ENCODE measurements around the gene HTRA1. TPM values are rescaled to one million over a fixed set of nuclear protein-coding genes. Genes with fewer than 3 reads are reported as not detected.

Gene HTRA1
- total RNA-seq = 100 to 1,000 TPM; 261 to 386 TPM
- polyA plus RNA-seq = 100 to 1,000 TPM; 324 to 465 TPM
- long read RNA-seq, donor 1, transcript HTRA1-201 (9 exons, 2,120 nt) = minor isoform, 15 of 85 reads
- long read RNA-seq, donor 1, transcript HTRA1-202 (6 exons, 1,214 nt) = major isoform, 36 of 85 reads
- long read RNA-seq, donor 1, partial matches to known transcripts = 29 of 85 reads
- long read RNA-seq, donor 1, other reads (novel, unspliced or antisense) = 5 of 85 reads
- long read RNA-seq, donor 2, transcript HTRA1-201 (9 exons, 2,120 nt) = major isoform, 234 of 286 reads
- long read RNA-seq, donor 2, transcript HTRA1-202 (6 exons, 1,214 nt) = minor isoform, 29 of 286 reads
- long read RNA-seq, donor 2, partial matches to known transcripts = 14 of 286 reads
- long read RNA-seq, donor 2, other reads (novel, unspliced or antisense) = 9 of 286 reads

DNA sequence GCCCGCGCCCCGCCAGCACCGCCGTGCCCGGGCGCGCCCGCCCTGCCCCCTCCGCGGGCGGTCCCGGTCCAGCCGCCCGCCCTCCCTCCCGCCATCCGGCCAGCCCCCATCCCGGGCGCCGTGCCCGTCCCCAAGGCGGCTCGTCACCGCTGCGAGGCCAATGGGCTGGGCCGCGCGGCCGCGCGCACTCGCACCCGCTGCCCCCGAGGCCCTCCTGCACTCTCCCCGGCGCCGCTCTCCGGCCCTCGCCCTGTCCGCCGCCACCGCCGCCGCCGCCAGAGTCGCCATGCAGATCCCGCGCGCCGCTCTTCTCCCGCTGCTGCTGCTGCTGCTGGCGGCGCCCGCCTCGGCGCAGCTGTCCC is at the start of gene HTRA1:
Gene HTRA1 (plus strand): TSS at position 187 of the 362 bp plus-strand sequence. CDS start 100 bp downstream, at position 287.
- H3K4me1 ChIP-seq (ENCODE audit: control insufficient read depth in 1 of 2, insufficient read depth in 2 of 2, low read length in 2 of 2) = peaks cover 1 to 3% of the 10 kb centered on the region in 2 donors
- no peaks in the 10 kb centered on the region for H3K36me3 ChIP-seq (ENCODE audit: control insufficient read depth in 1 of 2, insufficient read depth in 2 of 2, low read length in 1 of 2)
- WGBS, 2 donors = 0% methylated on average over 48 to 56 of the region's 56 CpGs
- H3K27me3 ChIP-seq (ENCODE audit: control insufficient read depth in 1 of 2, insufficient read depth in 2 of 2, low read length in 1 of 2) = no peaks in the 10 kb centered on the region
- ATAC-seq (ENCODE audit: low FRiP score) = peak; percentile 81
- DNase-seq = peak; percentile 91 to 94
- no peaks in the 10 kb centered on the region for H3K9me3 ChIP-seq (ENCODE audit: control insufficient read depth, low read length)
- intact Hi-C loops (cut with DNase I) = loop anchor here (2.0 to 5.0 kb wide), 2 partner anchors 41 to 43 kb away; no protein-coding TSS in a partner anchor
- peak within 1 kb of the TSS; percentile 45 to 95 for H3K27ac ChIP-seq (ENCODE audit: low read depth in 1 of 2, low read length in 2 of 2)
- H3K4me3 ChIP-seq (ENCODE audit: low read length in 2 of 2) = peak within 1 kb of the TSS; percentile 88 to 94

DNA sequence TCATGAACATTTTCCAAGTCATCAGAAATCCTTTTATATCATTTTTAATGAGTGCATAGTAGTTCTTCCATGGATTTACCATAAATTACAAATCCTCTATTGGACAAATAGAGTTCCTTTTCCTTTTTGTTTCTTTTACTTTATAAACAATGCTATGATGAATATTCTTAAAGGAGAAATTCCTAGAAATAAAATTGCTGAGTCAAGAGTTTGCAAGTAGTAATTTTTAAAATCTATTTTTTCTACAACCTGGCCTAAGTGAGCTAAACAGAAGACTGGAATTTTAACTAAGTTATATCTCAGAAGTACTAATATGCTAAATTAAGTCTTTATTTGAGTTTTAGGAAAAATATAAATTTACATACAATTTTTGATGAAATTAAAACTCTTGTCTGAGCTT is 48.0 kb upstream of the HTRA1 start:
- DNase-seq (no peak), ATAC-seq (ENCODE audit: low FRiP score) (no peak)
- Histone ChIP-seq H3K9me3 (ENCODE audit: control insufficient read depth, low read length) (no peaks in the 10 kb centered on the region), H3K4me1 (ENCODE audit: control insufficient read depth in 1 of 2, insufficient read depth in 2 of 2, low read length in 2 of 2) (no peaks in the 10 kb centered on the region), H3K36me3 (ENCODE audit: control insufficient read depth in 1 of 2, insufficient read depth in 2 of 2, low read length in 1 of 2) (peaks cover 0 to 2% of the 10 kb centered on the region in 2 donors), H3K27me3 (ENCODE audit: control insufficient read depth in 1 of 2, insufficient read depth in 2 of 2, low read length in 1 of 2) (no peaks in the 10 kb centered on the region), H3K27ac (ENCODE audit: low read depth in 1 of 2, low read length in 2 of 2) (no peak overlapping the region), H3K4me3 (ENCODE audit: low read length in 2 of 2) (no peak overlapping the region)
- intact Hi-C loops (cut with DNase I) = no loop called here

DNA sequence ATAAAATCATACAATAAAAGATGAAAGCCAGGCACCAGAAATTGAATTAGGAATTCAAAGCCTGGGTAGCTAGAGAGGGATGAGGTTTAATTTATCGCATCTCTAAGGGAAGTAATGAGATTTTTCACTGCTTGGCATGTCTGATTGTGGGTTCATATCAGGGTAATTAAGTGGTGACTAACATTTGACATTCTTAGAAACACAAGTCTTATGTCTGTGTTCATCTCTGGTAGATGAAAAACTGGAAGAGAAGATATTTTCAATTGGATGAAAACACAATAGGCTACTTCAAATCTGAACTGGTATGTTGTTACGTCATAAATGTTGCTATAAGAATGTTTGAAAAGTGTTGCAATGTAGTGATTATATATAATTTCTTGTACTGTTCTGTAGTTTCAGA is 43.7 kb upstream of the HTRA1 start:
- Histone ChIP-seq H3K4me1 (ENCODE audit: control insufficient read depth in 1 of 2, insufficient read depth in 2 of 2, low read length in 2 of 2) (no peaks in the 10 kb centered on the region), H3K9me3 (ENCODE audit: control insufficient read depth, low read length) (no peaks in the 10 kb centered on the region), H3K27ac (ENCODE audit: low read depth in 1 of 2, low read length in 2 of 2) (no peak overlapping the region), H3K27me3 (ENCODE audit: control insufficient read depth in 1 of 2, insufficient read depth in 2 of 2, low read length in 1 of 2) (no peaks in the 10 kb centered on the region), H3K36me3 (ENCODE audit: control insufficient read depth in 1 of 2, insufficient read depth in 2 of 2, low read length in 1 of 2) (no peaks in the 10 kb centered on the region), H3K4me3 (ENCODE audit: low read length in 2 of 2) (no peak overlapping the region)
- DNase-seq = no peak
- 87 to 91% methylated on average over 2 of the region's 2 CpGs for WGBS, 2 donors
- intact Hi-C loops (cut with DNase I) = no loop called here
- no peak for ATAC-seq (ENCODE audit: low FRiP score)

DNA sequence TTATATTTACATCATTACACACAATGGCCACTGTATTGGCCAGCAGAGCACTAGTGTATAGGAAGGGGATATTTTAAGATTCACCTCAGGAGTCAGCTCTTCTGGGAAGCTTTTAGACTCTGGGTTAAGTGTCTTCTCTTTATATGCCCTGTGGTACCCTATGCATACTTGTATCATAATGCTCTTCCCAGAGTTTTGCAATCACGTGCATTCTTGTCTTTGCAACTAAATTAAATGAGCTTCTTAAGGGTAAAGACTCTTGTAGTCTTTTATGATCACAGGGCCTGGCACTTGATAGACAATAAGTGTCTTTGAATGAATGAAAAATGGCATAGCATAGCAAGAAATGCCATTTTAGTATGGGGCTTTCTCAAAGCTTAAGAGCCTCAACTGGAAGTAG is 42.3 kb upstream of the HTRA1 start:
- intact Hi-C loops (cut with DNase I) = no loop called here
- Histone ChIP-seq H3K27ac (ENCODE audit: low read depth in 1 of 2, low read length in 2 of 2) (peak overlapping the region in 1 of 2 donors; percentile 19), H3K9me3 (ENCODE audit: control insufficient read depth, low read length) (no peaks in the 10 kb centered on the region), H3K4me1 (ENCODE audit: control insufficient read depth in 1 of 2, insufficient read depth in 2 of 2, low read length in 2 of 2) (no peaks in the 10 kb centered on the region), H3K36me3 (ENCODE audit: control insufficient read depth in 1 of 2, insufficient read depth in 2 of 2, low read length in 1 of 2) (no peaks in the 10 kb centered on the region), H3K4me3 (ENCODE audit: low read length in 2 of 2) (no peak overlapping the region), H3K27me3 (ENCODE audit: control insufficient read depth in 1 of 2, insufficient read depth in 2 of 2, low read length in 1 of 2) (no peaks in the 10 kb centered on the region)
- DNase-seq (no peak), ATAC-seq (ENCODE audit: low FRiP score) (no peak)
- 83 to 86% methylated on average over 1 of the region's 1 CpG for whole genome bisulfite sequencing, 2 donors

DNA sequence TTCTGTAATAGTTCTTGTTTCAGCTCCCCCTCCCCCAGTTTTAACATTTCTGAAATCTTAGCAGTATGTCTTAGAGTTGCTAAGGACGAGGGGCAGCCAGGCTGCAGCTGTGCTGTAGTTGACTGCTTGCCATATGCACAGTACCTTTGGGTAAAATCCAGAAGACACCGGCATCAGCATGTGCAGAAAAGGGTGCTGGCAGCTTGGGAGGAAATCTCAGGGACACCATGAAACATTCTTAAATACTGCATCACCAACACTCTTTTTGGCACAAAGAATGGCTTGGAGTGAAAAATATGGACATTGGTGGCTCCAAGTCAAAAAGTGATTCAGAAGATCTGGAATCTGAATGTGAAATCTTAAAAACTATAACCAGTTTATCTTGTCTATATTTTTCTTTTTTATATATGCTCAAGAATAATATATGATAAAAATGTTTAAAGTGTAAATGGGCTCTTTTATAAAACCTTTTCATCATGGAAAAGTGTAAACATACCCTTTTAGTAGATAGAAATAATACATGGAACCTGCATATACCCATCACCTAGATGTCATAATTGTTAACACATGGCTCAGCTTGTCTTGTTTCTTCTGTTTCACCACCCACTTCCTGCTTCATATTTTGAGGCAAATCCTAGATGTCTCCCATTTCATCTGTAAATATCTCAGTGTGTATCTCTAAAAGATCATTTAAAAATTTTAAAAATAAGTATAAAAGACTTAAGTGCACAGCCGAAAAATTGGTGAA is 41.3 kb upstream of the HTRA1 start:
- Histone ChIP-seq H3K27me3 (ENCODE audit: control insufficient read depth in 1 of 2, insufficient read depth in 2 of 2, low read length in 1 of 2) (no peaks in the 10 kb centered on the region), H3K4me1 (ENCODE audit: control insufficient read depth in 1 of 2, insufficient read depth in 2 of 2, low read length in 2 of 2) (no peaks in the 10 kb centered on the region), H3K4me3 (ENCODE audit: low read length in 2 of 2) (no peak overlapping the region), H3K27ac (ENCODE audit: low read depth in 1 of 2, low read length in 2 of 2) (no peak overlapping the region), H3K9me3 (ENCODE audit: control insufficient read depth, low read length) (no peaks in the 10 kb centered on the region), H3K36me3 (ENCODE audit: control insufficient read depth in 1 of 2, insufficient read depth in 2 of 2, low read length in 1 of 2) (no peaks in the 10 kb centered on the region)
- ATAC-seq (ENCODE audit: low FRiP score) (no peak), DNase-seq (no peak)
- 33 to 35% methylated on average over 3 of the region's 3 CpGs for WGBS, 2 donors
- intact Hi-C loops (cut with DNase I) = no loop called here

DNA sequence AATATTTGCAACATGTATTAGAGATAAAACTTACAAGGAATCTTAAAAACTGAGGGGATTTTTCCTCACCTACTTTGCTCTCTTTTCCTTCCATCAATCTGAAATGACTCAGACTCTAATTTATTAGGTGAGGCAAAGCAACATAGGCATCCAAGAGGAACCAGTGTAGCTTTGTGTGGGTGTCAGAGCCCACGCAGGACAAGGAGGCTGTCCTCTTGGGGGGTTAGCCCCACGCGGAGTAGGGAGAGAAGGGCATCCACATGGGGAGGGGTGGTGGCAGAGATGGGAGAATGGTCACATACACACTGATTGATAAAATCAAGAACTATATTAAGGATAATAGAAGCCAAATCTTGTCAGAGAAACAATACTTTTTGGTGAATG is 40.7 kb upstream of the HTRA1 start:
- intact Hi-C loops (cut with DNase I) = no loop called here
- no peaks in the 10 kb centered on the region for H3K4me1 ChIP-seq (ENCODE audit: control insufficient read depth in 1 of 2, insufficient read depth in 2 of 2, low read length in 2 of 2)
- no peaks in the 10 kb centered on the region for H3K27me3 ChIP-seq (ENCODE audit: control insufficient read depth in 1 of 2, insufficient read depth in 2 of 2, low read length in 1 of 2)
- no peak overlapping the region for H3K27ac ChIP-seq (ENCODE audit: low read depth in 1 of 2, low read length in 2 of 2)
- H3K9me3 ChIP-seq (ENCODE audit: control insufficient read depth, low read length) = no peaks in the 10 kb centered on the region
- ATAC-seq (ENCODE audit: low FRiP score) = no peak
- WGBS, 2 donors = 88 to 89% methylated on average over 3 of the region's 3 CpGs
- peaks cover 0 to 2% of the 10 kb centered on the region in 2 donors for H3K36me3 ChIP-seq (ENCODE audit: control insufficient read depth in 1 of 2, insufficient read depth in 2 of 2, low read length in 1 of 2)
- no peak overlapping the region for H3K4me3 ChIP-seq (ENCODE audit: low read length in 2 of 2)
- DNase-seq = no peak

DNA sequence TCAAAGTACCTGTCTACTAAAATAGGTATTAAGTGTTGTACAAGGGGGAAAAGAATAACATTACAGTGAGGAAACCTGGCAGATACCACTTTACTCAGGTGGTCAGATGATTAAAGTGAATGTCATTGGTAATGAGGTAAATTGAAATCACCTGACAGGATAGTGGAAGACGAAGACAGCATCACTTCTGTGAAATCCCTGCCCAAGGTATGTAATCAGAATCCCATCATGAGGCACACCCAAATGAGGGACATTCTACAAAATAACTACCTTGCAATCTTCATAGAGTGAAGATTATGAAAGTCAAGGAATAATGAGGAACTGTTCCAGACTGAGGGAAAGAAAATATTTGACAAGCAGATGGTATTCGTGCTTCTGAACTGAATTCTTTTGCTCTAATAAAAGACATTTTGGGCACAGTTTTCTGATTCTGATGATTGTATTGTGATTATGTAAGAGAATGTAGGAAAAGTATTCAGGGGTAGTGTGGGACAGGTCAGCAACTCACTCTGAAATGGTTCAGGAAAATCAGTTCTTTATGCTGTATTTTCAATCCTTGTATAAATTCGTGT is 40.2 kb upstream of the HTRA1 start:
- Histone ChIP-seq H3K4me3 (ENCODE audit: low read length in 2 of 2) (no peak overlapping the region), H3K27ac (ENCODE audit: low read depth in 1 of 2, low read length in 2 of 2) (no peak overlapping the region), H3K27me3 (ENCODE audit: control insufficient read depth in 1 of 2, insufficient read depth in 2 of 2, low read length in 1 of 2) (no peaks in the 10 kb centered on the region), H3K4me1 (ENCODE audit: control insufficient read depth in 1 of 2, insufficient read depth in 2 of 2, low read length in 2 of 2) (no peaks in the 10 kb centered on the region), H3K36me3 (ENCODE audit: control insufficient read depth in 1 of 2, insufficient read depth in 2 of 2, low read length in 1 of 2) (peaks cover 0 to 2% of the 10 kb centered on the region in 2 donors), H3K9me3 (ENCODE audit: control insufficient read depth, low read length) (no peaks in the 10 kb centered on the region)
- no peak for ATAC-seq (ENCODE audit: low FRiP score)
- 66 to 73% methylated on average over 3 of the region's 3 CpGs for WGBS, 2 donors
- intact Hi-C loops (cut with DNase I) = no loop called here
- no peak for DNase-seq

DNA sequence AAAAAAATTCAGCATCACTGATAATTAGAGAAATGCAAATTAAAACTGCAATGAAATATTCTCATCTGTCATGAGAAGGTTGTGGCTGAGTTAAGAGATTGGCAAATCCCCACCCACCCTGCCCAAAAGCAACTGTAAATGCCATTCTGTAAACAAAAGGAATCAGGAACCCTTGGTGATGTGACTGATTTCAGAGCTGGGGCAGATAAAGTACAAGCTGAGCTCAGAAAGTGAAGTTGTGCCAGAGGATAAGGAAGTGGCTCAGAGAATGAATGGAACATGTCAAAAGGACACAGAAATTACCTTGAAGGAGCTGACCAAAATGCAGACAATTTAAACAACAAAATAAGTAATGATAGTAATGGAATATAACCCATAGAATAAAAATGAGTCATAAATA is 39.6 kb upstream of the HTRA1 start:
- H3K27me3 ChIP-seq (ENCODE audit: control insufficient read depth in 1 of 2, insufficient read depth in 2 of 2, low read length in 1 of 2) = no peaks in the 10 kb centered on the region
- peaks cover 0 to 2% of the 10 kb centered on the region in 2 donors for H3K36me3 ChIP-seq (ENCODE audit: control insufficient read depth in 1 of 2, insufficient read depth in 2 of 2, low read length in 1 of 2)
- H3K9me3 ChIP-seq (ENCODE audit: control insufficient read depth, low read length) = no peaks in the 10 kb centered on the region
- ATAC-seq (ENCODE audit: low FRiP score) = no peak
- no peak overlapping the region for H3K27ac ChIP-seq (ENCODE audit: low read depth in 1 of 2, low read length in 2 of 2)
- H3K4me1 ChIP-seq (ENCODE audit: control insufficient read depth in 1 of 2, insufficient read depth in 2 of 2, low read length in 2 of 2) = no peaks in the 10 kb centered on the region
- intact Hi-C loops (cut with DNase I) = no loop called here
- no peak overlapping the region for H3K4me3 ChIP-seq (ENCODE audit: low read length in 2 of 2)
- no peak for DNase-seq
